Dermis blood vessel endothelial cell (primary cell): ENCODE data around the gene DHRS3. TPM values are rescaled to one million over a fixed set of nuclear protein-coding genes. Genes with fewer than 3 reads are reported as not detected.
"Not testable (repeated sequence)": the region's sequence is repeated elsewhere in the genome, so short reads cannot be mapped to it uniquely, and the experiment has no call there.

Experiments
- DNase-seq: peaks from one replicate; pipeline ENCODE4 v3.0.0; 2010
- total RNA-seq: library from RNA; depleted of rRNA; stranded (reverse); fragments of >200 nt; gene quantifications from 2 replicates; pipeline ENCODE4 v1.2.3, GENCODE V29; 2014

The DHRS3 gene
- total RNA-seq, 1 donor from 2014 or later = 121 TPM

- DNase-seq = not testable (repeated sequence)
Observed at GRCh38 chr1:12538536-12538935, 79.5 kb downstream of the DHRS3 start.

- DNase-seq = no peak
Observed at GRCh38 chr1:12537906-12538461, 80.0 kb downstream of the DHRS3 start.

- no peak for DNase-seq
Observed at GRCh38 chr1:12537294-12537693, 80.7 kb downstream of the DHRS3 start.

- no peak for DNase-seq
Observed at GRCh38 chr1:12536023-12536639, 81.9 kb downstream of the DHRS3 start.

- no peak for DNase-seq
Observed at GRCh38 chr1:12532405-12533315, 85.3 kb downstream of the DHRS3 start.

- no peak for DNase-seq
Observed at GRCh38 chr1:12531179-12531499, 86.9 kb downstream of the DHRS3 start.

- no peak for DNase-seq
Observed at GRCh38 chr1:12530462-12531178, 87.4 kb downstream of the DHRS3 start.

- no peak for DNase-seq
Observed at GRCh38 chr1:12529640-12530174, 88.3 kb downstream of the DHRS3 start.

GRCh38 chr1:12528021-12528852 lies 89.8 kb downstream of the DHRS3 start:
- DNase-seq = no peak

- DNase-seq = no peak
Observed at GRCh38 chr1:12527564-12527963, 90.4 kb downstream of the DHRS3 start.

- no peak for DNase-seq
Observed at GRCh38 chr1:12525311-12526181, 92.5 kb downstream of the DHRS3 start.

- DNase-seq = no peak
Observed at GRCh38 chr1:12524266-12524665, 93.7 kb downstream of the DHRS3 start.

GRCh38 chr1:12522780-12523179 lies 95.2 kb downstream of the DHRS3 start:
- not testable (repeated sequence) for DNase-seq

- no peak for DNase-seq
Observed at GRCh38 chr1:12521096-12521495, 96.9 kb downstream of the DHRS3 start.

GRCh38 chr1:12519693-12520364 lies 98.2 kb downstream of the DHRS3 start:
- no peak for DNase-seq

- DNase-seq = peak; percentile 21
Observed at GRCh38 chr1:12518931-12519692, 98.9 kb downstream of the DHRS3 start.
